Glutamatergic neuron (in vitro differentiated cells): ENCODE measurements around the gene ODF4. TPM values are rescaled to one million over a fixed set of nuclear protein-coding genes. Genes with fewer than 3 reads are reported as not detected.

Experiments
- DNase-seq: peaks from one replicate; pipeline ENCODE4 v3.0.0; 2022
- H3K27ac Mint-ChIP-seq: one replicate; pipeline ENCODE4 v1.8.0; 2020; ENCODE audit warnings: mild to moderate bottlenecking, mixed read lengths, inconsistent platforms; ENCODE audit not compliant: unreplicated experiment
- H3K27me3 Mint-ChIP-seq: one replicate; pipeline ENCODE4 v1.8.0; 2020; ENCODE audit warnings: mild to moderate bottlenecking, moderate library complexity, mixed read lengths, inconsistent platforms; ENCODE audit not compliant: unreplicated experiment
- H3K36me3 Mint-ChIP-seq: one replicate; pipeline ENCODE4 v1.8.0; 2020; ENCODE audit warnings: mild to moderate bottlenecking, mixed read lengths, inconsistent platforms; ENCODE audit not compliant: unreplicated experiment
- H3K4me1 Mint-ChIP-seq: one replicate; pipeline ENCODE4 v1.8.0; 2020; ENCODE audit warnings: mild to moderate bottlenecking, low read depth, mixed read lengths, inconsistent platforms; ENCODE audit not compliant: unreplicated experiment
- H3K4me3 Mint-ChIP-seq: one replicate; pipeline ENCODE4 v1.8.0; 2020; ENCODE audit warnings: mild to moderate bottlenecking, mixed read lengths, inconsistent platforms; ENCODE audit not compliant: unreplicated experiment
- H3K9me3 Mint-ChIP-seq: one replicate; pipeline ENCODE4 v1.8.0; 2020; ENCODE audit warnings: mild to moderate bottlenecking, moderate library complexity, mixed read lengths, inconsistent platforms; ENCODE audit not compliant: unreplicated experiment
- total RNA-seq: library from RNA; stranded (reverse); fragmentation: NEBNext Ultra II Directional; extraction: Animal tissue kit (Norgen Biotek cat#: 25700); gene quantifications from one replicate; pipeline ENCODE4 v1.2.1, GENCODE V29; 2021; ENCODE audit not compliant: unreplicated experiment
- TF ChIP-seq, protein P1 (sequence below): fragments of 200-600 bp; sonication (generic); IDR thresholded peaks from one replicate; pipeline ENCODE4 v1.5.0; 2021; ENCODE audit not compliant: partially characterized antibody, unreplicated experiment

Gene ODF4
- total RNA-seq, 1 donor from 2014 or later: not detected

DNA sequence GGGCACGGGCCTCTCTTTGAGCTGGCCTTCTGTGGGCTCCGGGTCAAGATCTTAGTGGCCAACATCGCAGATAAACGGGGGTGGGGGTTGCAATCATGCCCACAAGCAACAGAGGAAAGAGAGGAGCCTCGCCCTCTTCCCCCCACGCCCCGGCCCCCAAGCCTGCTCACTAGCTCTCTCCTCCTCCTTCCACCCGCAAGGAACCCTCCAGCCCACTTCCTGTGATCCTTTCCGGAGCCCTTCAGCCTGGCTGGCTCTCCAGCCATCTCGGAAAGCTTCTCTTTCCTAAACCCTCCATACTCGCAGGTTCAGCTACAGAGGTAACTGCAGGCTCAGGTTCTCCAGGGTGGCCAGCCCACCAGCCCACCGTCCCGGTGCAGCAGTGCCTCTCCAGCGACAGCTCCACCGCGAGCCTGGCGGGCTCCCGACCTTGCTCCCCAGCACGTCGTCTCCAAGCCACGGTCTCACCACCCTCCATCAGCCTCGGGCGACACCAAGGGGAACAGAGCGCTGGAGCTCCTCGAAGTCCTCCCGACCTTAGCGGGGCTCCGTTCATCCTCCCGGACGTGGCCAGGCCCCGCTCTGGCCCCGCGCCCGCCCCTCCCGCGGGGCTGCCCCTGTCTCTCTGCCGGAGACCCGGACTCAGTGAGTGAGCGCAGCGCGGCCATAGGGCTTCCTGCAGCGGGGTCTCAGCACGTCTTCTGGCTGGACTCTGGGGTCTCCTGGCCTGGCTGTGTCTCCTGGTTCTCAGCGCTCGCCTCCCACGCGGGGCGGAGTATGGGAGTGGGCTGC lies 12.9 kb upstream of the ODF4 start:
- no peak overlapping the region for H3K27ac Mint-ChIP-seq
- peak; percentile 57 for DNase-seq
- H3K36me3 Mint-ChIP-seq: peaks cover 3% of the 10 kb centered on the region
- TF ChIP-seq, protein P1, sequence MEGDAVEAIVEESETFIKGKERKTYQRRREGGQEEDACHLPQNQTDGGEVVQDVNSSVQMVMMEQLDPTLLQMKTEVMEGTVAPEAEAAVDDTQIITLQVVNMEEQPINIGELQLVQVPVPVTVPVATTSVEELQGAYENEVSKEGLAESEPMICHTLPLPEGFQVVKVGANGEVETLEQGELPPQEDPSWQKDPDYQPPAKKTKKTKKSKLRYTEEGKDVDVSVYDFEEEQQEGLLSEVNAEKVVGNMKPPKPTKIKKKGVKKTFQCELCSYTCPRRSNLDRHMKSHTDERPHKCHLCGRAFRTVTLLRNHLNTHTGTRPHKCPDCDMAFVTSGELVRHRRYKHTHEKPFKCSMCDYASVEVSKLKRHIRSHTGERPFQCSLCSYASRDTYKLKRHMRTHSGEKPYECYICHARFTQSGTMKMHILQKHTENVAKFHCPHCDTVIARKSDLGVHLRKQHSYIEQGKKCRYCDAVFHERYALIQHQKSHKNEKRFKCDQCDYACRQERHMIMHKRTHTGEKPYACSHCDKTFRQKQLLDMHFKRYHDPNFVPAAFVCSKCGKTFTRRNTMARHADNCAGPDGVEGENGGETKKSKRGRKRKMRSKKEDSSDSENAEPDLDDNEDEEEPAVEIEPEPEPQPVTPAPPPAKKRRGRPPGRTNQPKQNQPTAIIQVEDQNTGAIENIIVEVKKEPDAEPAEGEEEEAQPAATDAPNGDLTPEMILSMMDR: no peak
- peaks cover 3% of the 10 kb centered on the region for H3K27me3 Mint-ChIP-seq
- peaks cover 4% of the 10 kb centered on the region for H3K9me3 Mint-ChIP-seq
- H3K4me3 Mint-ChIP-seq: peak overlapping the region; percentile 73
- peaks cover 2% of the 10 kb centered on the region for H3K4me1 Mint-ChIP-seq

DNA sequence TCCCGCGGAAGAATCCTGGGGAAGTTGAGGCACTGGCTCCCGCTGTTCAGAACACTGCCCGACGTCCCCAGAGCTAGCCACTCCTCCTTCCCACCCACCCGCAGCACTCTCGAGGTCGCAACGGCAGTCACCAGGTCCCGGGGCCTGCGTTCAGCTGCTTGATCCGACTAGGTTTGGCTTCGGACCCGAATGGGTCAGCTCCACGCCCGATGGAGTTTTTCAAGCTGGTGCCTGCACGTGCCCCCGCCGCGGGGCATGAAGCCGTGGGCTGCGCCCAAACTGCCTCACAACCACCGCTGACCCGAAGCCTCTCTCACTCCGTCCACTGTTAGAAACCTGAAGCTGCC lies 12.4 kb upstream of the ODF4 start:
- peak overlapping the region; percentile 73 for H3K4me3 Mint-ChIP-seq
- H3K27me3 Mint-ChIP-seq: peaks cover 3% of the 10 kb centered on the region
- TF ChIP-seq, protein P1: no peak
- H3K27ac Mint-ChIP-seq: no peak overlapping the region
- DNase-seq: no peak
- peaks cover 2% of the 10 kb centered on the region for H3K4me1 Mint-ChIP-seq
- H3K9me3 Mint-ChIP-seq: peaks cover 4% of the 10 kb centered on the region
- H3K36me3 Mint-ChIP-seq: peaks cover 3% of the 10 kb centered on the region

DNA sequence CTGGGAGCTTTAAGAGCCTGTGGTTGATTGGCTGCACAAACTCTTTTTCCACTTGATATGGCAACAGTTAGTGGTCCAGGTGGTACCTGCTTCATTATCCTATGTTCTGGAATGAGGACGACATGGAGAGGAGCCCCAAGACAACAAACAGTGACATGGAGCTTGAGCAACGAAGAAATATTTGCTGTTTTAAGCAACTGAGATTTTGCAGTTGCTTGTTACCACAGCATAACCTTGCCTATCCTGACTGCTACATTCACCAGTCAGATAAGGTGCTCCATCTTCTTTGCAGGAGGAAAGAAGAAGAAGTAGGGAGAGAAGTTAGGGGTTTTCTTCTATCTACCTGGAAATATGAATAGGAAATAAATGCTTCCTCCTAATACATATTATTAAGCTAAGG lies 7.5 kb upstream of the ODF4 start:
- no peaks in the 10 kb centered on the region for H3K9me3 Mint-ChIP-seq
- no peak overlapping the region for H3K4me3 Mint-ChIP-seq
- H3K27me3 Mint-ChIP-seq: no peaks in the 10 kb centered on the region
- no peak for DNase-seq
- H3K36me3 Mint-ChIP-seq: no peaks in the 10 kb centered on the region
- peaks cover 3% of the 10 kb centered on the region for H3K4me1 Mint-ChIP-seq
- TF ChIP-seq, protein P1: no peak
- H3K27ac Mint-ChIP-seq: no peak overlapping the region

- TF ChIP-seq, protein P1: no peak
- H3K9me3 Mint-ChIP-seq: no peaks in the 10 kb centered on the region
- peaks cover 3% of the 10 kb centered on the region for H3K4me1 Mint-ChIP-seq
- H3K27me3 Mint-ChIP-seq: peaks cover 1% of the 10 kb centered on the region
- H3K36me3 Mint-ChIP-seq: no peaks in the 10 kb centered on the region
- DNase-seq: peak; percentile 43
- H3K4me3 Mint-ChIP-seq: no peak overlapping the region
- H3K27ac Mint-ChIP-seq: peak overlapping the region; percentile 56
These were observed 7.0 kb upstream of the ODF4 start for GRCh38 chr17:8332688-8333087.

DNA sequence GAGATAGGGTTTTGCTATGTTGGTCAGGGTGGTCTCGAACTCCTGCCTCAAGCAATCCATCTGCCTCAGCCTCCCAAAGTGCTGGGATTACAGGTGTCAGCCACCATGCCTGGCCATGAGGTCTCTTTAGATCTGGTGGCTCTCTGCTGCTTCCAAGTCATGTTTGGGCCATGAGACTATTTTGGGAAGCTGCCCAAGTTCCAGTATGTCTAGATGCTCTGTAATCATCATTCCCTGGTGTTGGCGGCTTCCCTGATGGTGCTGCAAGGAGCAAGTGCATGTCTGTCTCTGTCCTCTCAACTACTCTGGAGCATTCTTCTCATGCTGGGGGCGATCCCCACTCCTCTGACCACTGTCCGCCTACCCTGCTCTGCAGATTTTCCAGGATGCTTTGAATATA lies 6.4 kb upstream of the ODF4 start:
- TF ChIP-seq, protein P1: no peak
- Mint-ChIP-seq H3K9me3 (no peaks in the 10 kb centered on the region), H3K27ac (no peak overlapping the region), H3K4me1 (peaks cover 3% of the 10 kb centered on the region), H3K36me3 (no peaks in the 10 kb centered on the region), H3K4me3 (no peak overlapping the region), H3K27me3 (peaks cover 4% of the 10 kb centered on the region)
- no peak for DNase-seq
